ENCODE measurements around the gene DBF4B. TPM values are rescaled to one million over a fixed set of nuclear protein-coding genes. Genes with fewer than 3 reads are reported as not detected.

Gene DBF4B
- total RNA-seq, 1 donor: 2.2 TPM

DNA sequence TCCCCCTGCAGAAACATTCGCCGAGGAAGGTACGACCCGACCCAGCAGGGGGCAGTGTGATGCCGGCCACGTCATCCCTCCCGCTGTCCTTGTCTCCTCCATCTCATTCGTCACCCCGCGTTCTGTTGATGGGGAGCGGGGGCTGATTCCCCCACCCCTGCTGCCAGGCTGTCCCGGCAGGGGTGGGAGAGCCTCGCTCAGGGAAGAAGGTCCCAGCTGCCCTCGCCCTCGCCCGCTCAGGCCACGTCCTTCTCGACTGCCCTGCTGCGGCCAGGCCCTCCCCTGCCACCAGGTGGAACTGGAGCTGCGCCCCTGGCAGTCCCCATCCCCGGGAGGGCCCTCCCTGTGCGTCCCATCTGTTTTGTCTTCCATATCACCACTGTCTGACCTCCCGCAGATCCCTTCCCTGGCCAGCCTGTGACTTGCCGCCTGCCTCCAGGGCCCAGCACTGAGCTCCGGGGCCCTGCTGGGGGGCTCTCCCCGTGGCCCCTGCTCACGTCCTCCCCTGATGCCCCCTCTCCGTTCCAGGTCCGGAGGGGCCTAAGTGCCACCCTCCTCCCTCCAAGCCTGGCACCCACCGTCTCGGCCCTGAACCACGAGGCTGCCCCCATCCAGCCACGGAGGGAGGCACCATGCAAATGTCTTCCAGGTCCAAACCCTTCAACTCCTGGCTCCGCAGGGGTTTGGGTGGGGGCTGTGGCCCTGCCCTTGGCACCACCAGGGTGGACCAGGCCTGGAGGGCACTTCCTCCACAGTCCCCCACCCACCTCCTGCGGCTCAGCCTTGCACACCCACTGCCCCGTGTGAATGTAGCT lies 71.0 kb downstream of the DBF4B start:
- TF ChIP-seq, protein P1, sequence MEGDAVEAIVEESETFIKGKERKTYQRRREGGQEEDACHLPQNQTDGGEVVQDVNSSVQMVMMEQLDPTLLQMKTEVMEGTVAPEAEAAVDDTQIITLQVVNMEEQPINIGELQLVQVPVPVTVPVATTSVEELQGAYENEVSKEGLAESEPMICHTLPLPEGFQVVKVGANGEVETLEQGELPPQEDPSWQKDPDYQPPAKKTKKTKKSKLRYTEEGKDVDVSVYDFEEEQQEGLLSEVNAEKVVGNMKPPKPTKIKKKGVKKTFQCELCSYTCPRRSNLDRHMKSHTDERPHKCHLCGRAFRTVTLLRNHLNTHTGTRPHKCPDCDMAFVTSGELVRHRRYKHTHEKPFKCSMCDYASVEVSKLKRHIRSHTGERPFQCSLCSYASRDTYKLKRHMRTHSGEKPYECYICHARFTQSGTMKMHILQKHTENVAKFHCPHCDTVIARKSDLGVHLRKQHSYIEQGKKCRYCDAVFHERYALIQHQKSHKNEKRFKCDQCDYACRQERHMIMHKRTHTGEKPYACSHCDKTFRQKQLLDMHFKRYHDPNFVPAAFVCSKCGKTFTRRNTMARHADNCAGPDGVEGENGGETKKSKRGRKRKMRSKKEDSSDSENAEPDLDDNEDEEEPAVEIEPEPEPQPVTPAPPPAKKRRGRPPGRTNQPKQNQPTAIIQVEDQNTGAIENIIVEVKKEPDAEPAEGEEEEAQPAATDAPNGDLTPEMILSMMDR (IDR thresholded peaks at IDR 0.05; ENCODE audit: extremely low read depth, low read depth, low read length): peak; percentile 90
- DNase-seq (ENCODE audit: insufficient read length, low spot score, missing footprints): peak; percentile 99
- Histone ChIP-seq H2AFZ (ENCODE audit: low read length) (peak overlapping the region; percentile 94), H3K27ac (ENCODE audit: low read depth, low read length) (peak overlapping the region; percentile 11), H4K20me1 (ENCODE audit: insufficient read depth, low read length) (no peaks in the 10 kb centered on the region), H3K4me3 (ENCODE audit: insufficient read depth, low read length) (peak overlapping the region; percentile 77), H3K27me3 (ENCODE audit: insufficient read depth, low read length) (no peaks in the 10 kb centered on the region), H3K79me2 (ENCODE audit: insufficient read depth, low read length) (no peaks in the 10 kb centered on the region), H3K4me1 (ENCODE audit: insufficient read depth, low read length) (peaks cover 11% of the 10 kb centered on the region), H3K36me3 (ENCODE audit: insufficient read depth, low read length) (no peaks in the 10 kb centered on the region), H3K4me2 (ENCODE audit: insufficient read depth, low read length) (peak overlapping the region; percentile 94), H3K9me3 (ENCODE audit: low read depth, low read length) (no peaks in the 10 kb centered on the region)

DNA sequence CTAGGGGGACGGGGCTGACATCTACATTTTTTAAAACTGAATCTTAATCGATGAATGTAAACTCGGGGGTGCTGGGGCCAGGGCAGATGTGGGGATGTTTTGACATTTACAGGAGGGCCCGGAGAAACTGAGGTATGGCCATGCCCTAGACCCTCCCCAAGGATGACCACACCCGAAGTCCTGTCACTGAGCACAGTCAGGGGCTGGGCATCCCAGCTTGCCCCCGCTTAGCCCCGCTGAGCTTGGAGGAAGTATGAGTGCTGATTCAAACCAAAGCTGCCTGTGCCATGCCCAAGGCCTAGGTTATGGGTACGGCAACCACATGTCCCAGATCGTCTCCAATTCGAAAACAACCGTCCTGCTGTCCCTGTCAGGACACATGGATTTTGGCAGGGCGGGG lies 71.7 kb downstream of the DBF4B start:
- H3K4me2 ChIP-seq (ENCODE audit: insufficient read depth, low read length): no peak overlapping the region
- H3K4me3 ChIP-seq (ENCODE audit: insufficient read depth, low read length): no peak overlapping the region
- no peaks in the 10 kb centered on the region for H3K36me3 ChIP-seq (ENCODE audit: insufficient read depth, low read length)
- TF ChIP-seq, protein P1 (IDR thresholded peaks at IDR 0.05; ENCODE audit: extremely low read depth, low read depth, low read length): no peak
- H3K27me3 ChIP-seq (ENCODE audit: insufficient read depth, low read length): no peaks in the 10 kb centered on the region
- no peak overlapping the region for H3K27ac ChIP-seq (ENCODE audit: low read depth, low read length)
- H2AFZ ChIP-seq (ENCODE audit: low read length): no peak overlapping the region
- H3K9me3 ChIP-seq (ENCODE audit: low read depth, low read length): no peaks in the 10 kb centered on the region
- H4K20me1 ChIP-seq (ENCODE audit: insufficient read depth, low read length): no peaks in the 10 kb centered on the region
- H3K79me2 ChIP-seq (ENCODE audit: insufficient read depth, low read length): no peaks in the 10 kb centered on the region
- H3K4me1 ChIP-seq (ENCODE audit: insufficient read depth, low read length): peaks cover 8% of the 10 kb centered on the region
- no peak for DNase-seq (ENCODE audit: insufficient read length, low spot score, missing footprints)

DNA sequence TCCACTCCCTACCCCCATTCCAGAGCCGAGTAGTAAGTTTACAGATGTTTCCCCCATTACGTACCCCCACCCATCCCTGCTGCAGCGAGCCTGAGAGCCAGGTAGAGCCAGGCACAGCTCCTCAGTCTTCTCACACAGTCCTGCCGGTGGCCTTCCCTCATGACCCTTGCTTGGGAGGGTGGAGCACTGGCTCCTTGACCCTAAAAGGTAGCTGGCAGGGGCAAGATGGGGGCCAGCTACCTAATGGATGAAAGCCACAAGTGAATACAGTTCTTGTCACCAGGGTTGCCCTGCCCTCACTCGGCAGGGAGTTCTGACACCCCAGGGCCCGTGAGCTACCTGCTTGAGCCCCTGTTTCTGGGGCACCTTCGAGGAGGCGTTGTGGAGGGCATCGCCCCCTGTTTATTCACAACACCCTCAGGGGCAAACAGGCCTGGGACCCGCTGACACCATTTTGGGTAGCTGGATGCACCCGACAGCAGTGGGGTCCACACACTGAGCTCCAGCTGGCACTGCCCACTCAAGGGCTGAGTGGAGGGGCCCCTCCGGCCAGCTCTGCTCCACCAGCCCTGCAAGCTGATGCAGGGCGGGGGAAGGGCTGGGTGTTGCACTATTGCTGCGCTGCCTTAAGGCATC lies 72.5 kb downstream of the DBF4B start:
- Histone ChIP-seq H3K79me2 (ENCODE audit: insufficient read depth, low read length) (no peaks in the 10 kb centered on the region), H3K27ac (ENCODE audit: low read depth, low read length) (no peak overlapping the region), H3K4me2 (ENCODE audit: insufficient read depth, low read length) (no peak overlapping the region), H3K4me1 (ENCODE audit: insufficient read depth, low read length) (peaks cover 3% of the 10 kb centered on the region), H3K27me3 (ENCODE audit: insufficient read depth, low read length) (no peaks in the 10 kb centered on the region), H2AFZ (ENCODE audit: low read length) (no peak overlapping the region), H3K36me3 (ENCODE audit: insufficient read depth, low read length) (no peaks in the 10 kb centered on the region), H4K20me1 (ENCODE audit: insufficient read depth, low read length) (no peaks in the 10 kb centered on the region), H3K9me3 (ENCODE audit: low read depth, low read length) (no peaks in the 10 kb centered on the region), H3K4me3 (ENCODE audit: insufficient read depth, low read length) (no peak overlapping the region)
- DNase-seq (ENCODE audit: insufficient read length, low spot score, missing footprints): peak; percentile 30
- TF ChIP-seq, protein P1 (IDR thresholded peaks at IDR 0.05; ENCODE audit: extremely low read depth, low read depth, low read length): no peak

Measured in osteoblast (primary cell).